ENCODE results near the gene COLQ. TPM values are rescaled to one million over a fixed set of nuclear protein-coding genes. Genes with fewer than 3 reads are reported as not detected.

Gene COLQ
- total RNA-seq: 0.43 and 0.98 TPM in 2 replicates

DNA sequence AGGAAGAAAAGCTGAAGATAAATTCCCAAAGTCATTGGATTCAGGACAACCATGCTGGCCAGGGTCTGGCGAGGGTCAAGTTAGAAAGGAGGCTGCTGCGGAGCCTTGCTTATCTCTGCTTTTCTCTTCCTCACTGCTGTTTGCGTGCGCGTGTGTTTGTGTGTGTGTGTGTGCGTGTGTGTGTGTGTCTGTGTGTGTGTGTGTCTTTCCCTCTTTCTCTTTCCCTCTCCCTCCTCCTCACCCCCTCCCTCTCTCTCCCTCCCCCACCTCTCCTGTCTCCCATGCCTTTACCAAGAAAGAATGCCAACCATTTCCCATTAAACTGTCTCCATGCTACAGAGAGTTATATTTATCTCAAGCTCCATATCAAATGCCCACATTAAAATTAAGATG lies at the start of gene COLQ:
Gene COLQ (minus strand): TSS at position 134 of the 393 bp plus-strand sequence. CDS start 81 bp downstream, at position 53.

DNA sequence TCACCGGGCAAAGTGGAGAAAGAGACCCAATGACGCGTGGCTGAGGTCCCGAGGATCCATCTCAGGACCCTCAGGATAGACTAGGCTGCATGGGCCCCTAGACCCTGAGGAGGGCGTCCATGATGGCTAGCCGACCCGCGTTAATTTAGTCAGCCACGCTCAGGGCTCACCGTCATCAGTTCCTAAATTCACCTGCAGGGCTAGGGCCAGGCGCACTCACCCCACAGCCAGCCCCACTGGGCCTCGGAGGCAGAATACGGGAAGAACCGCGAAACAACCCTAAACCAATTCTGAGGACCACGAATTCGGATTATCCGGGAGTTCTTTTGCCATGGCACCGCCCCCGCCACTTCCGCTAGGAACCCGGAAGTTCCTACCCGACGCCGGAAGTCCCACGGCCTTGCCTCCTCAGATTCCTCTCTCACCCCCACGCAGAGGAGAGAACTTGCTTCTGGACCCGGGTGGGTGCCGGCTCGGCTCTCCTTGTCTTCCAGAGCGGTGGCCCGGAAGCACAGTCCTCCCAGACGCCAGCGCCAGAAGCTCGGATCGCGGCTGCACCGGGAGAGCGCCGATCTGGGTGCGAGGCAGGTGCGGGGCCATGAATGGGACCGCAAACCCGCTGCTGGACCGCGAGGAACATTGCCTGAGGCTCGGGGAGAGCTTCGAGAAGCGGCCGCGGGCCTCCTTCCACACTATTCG lies 94.2 kb downstream of the COLQ start, which contains the start of the genes EAF1 and METTL6:
Gene EAF1 (plus strand): TSS at position 417 of the 699 bp plus-strand sequence. CDS start 182 bp downstream, at position 599.
Gene METTL6 (minus strand): TSS at position 363 of the 699 bp plus-strand sequence. CDS start 1,033 bp downstream, outside the sequence.

Other genes starting within 250 kb of the COLQ start
- gene SH3BP5, start 189.1 kb downstream of the COLQ start, total RNA-seq: 39.3 and 63.6 TPM in 2 replicates
- gene METTL6, start 94.2 kb downstream of the COLQ start, total RNA-seq: 18.4 and 24.0 TPM in 2 replicates
- 13.5 and 16.2 TPM in 2 replicates for gene EAF1, start 94.1 kb downstream of the COLQ start, total RNA-seq
- 29.0 and 32.6 TPM in 2 replicates for gene HACL1, start 79.9 kb upstream of the COLQ start, total RNA-seq
- gene BTD, start 80.0 kb upstream of the COLQ start, total RNA-seq: 39.7 and 53.5 TPM in 2 replicates

Measured in dermis lymphatic vessel endothelial cell (primary cell).